LHCN-M2 (cell line): ENCODE results near the gene GBX1. TPM values are rescaled to one million over a fixed set of nuclear protein-coding genes. Genes with fewer than 3 reads are reported as not detected.
A peak's percentile ranks its signal among the peaks of the same experiment; 100 is the strongest.

Experiments
- DNase-seq: peaks from one replicate; pipeline ENCODE4 v3.0.0-alpha.2; 2012; ENCODE audit warnings: low read depth
- total RNA-seq: library from RNA; depleted of rRNA; stranded (reverse); fragments of >200 nt; gene quantifications from 2 replicates; pipeline ENCODE4 v1.2.3, GENCODE V29; 2014

The GBX1 gene
- total RNA-seq, 1 experiment from 2014 or later = not detected

DNA sequence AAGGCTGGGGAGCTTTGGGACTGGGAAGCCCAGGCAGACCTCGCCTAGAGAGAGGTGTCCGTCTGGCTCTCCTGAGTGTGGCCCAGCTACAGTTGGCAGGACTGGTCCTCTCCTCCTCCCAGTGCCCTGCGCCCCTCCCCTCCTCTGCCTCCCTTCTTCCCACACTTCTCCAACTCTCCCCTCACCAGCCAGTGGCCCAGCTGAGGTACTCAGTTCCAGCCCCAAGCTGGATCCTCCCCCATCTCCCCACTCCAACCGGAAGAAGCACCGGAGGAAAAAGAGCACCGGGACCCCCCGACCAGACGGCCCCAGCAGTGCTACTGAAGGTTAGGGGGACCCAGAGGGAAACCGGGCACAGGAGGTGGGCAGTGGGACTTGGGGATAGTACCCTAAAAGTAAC lies 27.7 kb downstream of the GBX1 start:
- DNase-seq = no peak

DNA sequence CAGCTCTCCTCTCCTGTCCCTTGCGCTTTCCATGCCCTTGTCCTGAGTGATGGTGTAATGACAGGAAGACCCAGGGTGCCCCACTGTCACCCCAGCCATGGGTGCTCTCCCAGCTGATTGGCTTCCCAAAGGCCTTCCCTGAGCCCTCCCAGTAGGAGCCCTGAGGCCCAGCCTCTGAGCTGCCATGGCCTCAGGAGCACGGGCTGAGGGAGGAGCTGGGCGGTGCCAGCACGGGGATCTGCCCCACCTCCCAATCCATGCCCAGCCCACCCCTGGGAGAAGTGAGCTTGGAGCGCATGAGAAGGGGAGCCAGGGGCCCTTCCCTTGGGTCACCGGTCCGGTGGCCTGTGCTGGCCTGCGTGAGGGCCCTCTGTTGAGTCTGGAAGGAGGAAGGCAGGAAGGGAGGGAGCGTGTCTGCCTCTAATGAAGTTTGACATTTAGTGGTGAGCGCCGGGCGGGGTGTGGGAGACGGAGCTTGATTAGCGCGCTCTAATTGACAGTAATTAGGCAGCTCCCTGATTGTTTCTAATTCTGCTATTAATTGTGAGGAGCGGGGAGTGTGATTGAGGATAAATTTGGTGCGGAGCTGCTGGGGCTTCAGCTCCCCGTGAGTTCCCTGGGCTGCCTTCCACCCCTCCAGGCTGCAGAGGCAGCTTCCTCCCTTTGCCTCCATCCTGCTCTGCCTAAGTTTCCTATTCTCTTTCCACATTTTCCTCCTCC lies 28.3 kb downstream of the GBX1 start:
- no peak for DNase-seq

DNA sequence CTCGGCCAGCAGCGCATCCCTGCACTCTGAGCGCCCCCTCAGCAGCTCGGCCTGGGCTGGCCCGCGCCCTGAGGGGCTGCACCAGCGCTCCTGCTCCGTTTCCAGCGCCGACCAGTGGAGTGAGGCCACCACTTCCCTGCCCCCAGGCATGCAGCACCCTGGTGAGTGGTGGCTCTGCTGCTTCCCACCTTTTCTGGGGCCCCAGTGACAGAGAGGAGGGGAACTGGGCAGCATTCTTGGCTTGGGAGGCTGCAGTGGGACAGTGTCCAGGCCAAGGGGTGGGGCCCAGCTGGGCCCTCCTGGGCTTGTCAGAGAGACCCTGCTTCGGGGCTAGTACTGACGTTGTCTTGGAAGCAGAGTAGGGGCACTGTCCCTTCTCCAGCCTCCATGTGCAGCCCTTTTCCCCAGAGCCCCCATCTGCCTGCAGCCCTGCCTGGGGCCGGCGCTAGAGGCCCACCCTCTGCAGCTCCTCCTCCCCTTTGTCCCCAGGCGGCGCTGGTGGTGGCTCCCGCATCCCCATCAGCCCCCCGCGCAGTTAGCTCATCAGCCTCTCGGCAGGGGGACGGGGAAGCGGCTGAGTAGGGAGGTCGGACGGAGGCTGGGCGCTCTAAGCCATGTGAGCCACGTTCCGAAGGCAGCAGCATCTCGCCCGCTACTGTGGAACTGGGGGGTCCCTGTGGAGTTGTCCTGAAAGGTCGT lies 29.2 kb downstream of the GBX1 start:
- DNase-seq = no peak

DNA sequence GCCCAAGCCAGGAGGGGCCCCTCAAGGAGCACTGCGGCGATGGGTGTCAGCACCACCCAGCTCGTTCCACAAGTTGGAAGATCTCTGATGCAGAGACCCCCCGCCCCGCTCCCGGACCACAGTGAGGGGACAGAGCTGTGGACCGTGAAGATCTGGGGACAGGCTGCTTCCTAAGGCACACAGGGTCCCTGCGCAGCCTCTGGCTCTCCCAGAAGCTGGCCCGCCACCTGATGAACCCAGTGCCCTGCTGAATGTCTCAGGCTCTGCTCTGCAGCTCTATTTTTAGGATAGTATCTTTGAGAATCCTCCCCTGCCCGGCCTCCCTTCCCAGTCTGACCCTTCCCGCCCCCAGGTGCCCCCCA lies 29.7 kb downstream of the GBX1 start:
- DNase-seq = no peak

DNA sequence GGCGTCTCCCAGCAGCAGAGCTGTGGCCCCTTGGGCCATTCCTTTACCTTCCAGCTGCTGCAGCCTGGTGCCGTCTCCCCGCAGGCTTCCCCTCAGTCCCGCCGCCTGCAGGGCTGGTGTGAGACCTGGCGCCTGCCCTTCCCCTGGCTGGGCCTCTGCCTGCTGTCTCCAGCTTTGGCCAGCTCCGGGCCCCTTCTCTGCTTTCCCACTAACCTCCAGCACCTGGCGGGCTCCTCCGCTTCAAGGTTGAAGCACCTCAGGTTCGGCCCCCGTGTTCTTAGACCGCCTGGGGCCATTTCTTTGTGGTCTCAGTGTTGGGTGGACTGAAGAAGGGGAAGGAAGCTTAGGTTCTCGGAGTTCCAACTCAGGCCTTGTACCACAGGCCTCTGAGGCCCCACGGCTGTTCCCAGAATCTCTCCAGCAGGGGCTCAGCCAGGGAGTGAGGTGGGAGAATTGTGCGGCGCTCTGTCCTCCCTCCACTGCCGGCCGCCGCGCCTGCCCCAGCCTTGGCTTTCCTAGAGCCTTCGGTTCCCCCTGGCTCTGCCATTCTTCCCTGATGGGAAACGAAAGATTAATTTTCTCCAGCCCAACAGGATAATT lies 30.3 kb downstream of the GBX1 start:
- DNase-seq = no peak

DNA sequence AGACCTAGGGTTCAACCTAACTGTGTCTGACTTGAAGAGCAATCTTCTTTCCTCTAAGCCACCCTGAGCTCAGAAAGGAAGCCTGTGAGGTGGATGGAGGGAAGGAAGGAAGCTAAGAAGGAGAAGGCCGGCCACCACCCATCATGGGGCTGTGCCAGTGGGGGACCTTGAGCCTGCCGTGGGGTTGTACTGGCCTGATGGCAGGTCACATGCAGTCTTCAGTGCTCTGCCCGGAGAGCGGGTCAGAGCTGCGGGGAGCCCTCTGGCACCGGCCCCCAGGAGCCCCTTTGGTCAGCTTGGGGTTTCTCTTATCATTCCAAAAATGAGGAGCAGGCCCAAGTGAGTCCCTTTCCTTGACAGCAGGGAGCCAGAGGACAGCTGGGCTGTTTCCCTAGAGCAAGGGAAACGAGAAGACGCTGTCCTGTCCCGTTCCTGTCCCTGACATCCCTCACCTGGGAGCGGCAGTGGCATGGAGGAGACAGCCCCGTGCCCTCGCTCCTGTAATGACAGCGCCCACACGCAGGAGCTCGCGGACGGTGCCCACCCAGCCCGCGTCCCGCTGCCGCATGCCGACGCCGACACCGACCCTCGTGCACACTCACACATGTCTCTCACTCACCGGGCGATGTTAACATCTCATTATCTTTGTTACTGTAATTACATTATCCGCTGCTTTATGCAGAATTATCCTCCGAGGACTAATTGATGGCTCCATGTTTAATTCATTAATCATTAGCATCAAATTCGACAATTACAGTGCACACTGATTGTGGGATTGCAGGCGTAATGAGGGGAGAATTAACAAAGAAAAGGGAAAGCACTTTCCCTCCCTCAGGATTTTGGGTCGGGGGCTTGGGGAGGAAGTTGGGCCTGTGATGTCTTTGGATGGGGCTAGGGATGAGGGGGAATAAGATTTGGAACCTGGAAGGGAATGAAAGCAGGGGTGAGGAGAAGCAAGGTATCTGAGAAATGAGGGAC lies 31.3 kb downstream of the GBX1 start:
- no peak for DNase-seq

DNA sequence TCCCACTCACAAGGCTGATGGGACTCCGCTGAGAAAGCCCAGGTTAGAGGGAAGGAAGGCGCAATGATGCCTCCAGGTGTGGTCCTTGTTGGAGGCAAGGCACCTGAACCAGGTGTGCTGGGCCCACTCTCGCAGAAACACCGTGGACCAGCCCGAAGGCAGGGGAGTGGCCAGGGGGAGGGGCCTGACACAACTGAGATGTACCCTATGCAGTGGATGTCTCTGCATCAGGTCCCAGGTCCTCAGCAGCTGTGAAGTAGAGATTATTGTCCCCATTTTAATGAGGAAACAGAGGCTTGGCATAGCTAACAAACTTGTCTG lies 32.0 kb downstream of the GBX1 start:
- DNase-seq = no peak

DNA sequence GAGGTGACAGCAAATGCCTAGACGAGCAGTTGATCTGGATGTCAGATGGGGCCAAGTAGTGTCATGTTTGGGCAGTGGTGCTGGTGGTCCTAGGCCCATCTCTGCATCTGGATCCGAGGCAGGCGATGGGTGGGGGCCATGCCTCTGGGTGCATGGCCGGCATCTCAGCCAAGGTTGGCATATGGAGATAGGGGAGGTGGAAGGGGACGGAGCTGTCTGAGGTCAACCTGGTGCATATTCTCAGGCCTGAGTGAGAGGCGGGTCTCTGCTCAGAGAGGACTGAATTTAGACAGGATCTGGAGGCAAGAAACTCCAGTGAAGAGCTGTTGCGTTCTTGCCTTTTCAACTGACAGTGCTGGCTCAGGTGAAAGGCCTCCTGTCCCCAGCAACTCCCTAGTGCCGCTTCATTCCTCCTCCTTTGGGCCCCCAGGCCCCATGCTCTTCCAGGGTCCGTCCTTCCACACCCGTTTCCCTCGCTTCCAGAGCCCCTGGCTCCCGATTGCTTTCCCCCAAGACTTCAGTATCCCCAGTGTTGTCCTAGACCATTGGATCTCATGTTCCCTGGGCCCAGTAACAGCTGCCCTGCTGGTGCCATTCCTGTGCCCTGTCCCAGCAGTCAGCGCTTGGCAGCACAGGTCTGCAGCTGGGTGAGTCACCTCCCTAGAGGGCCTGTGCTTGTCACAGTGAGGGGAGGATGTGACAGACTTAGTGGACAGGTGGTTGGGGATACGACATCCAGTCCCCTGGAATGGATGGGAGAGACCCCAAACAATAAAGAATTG lies 32.6 kb downstream of the GBX1 start:
- no peak for DNase-seq

DNA sequence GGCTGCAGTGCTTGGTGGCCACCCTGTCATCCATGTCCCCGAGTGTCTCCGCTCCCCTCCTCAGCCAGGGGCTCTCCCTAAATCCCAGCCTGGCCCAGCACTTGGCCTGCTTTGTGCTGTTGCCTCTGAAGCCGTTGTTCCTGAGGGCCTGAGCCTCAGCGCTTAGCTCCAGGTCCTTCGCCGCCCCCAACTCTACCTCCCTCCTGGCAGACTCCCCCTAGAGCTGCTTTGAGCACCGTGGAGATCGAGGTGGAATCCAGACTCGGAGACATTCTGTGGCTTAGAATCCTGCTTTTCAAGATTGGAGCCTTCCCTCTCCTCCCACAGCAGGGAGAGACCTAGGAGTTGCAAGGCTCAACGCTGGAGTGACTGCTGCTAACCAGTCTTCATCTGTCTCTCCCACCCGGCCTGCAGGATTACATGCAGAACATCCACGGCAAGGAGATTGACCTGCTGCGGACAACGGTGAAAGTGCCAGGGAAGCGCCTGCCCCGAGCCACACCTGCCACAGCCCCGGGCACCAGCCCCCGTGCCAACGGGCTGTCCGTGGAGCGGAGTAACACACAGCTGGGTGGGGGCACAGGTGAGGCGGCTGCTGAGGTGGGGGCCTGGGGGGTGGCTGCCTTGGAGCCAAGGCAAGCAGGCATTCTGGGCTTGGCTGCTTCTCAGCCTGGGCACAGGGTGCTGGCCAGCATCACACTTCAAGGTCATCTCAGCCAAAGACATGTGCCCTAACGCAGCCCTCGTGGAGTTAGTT lies 33.3 kb downstream of the GBX1 start:
- no peak for DNase-seq

DNA sequence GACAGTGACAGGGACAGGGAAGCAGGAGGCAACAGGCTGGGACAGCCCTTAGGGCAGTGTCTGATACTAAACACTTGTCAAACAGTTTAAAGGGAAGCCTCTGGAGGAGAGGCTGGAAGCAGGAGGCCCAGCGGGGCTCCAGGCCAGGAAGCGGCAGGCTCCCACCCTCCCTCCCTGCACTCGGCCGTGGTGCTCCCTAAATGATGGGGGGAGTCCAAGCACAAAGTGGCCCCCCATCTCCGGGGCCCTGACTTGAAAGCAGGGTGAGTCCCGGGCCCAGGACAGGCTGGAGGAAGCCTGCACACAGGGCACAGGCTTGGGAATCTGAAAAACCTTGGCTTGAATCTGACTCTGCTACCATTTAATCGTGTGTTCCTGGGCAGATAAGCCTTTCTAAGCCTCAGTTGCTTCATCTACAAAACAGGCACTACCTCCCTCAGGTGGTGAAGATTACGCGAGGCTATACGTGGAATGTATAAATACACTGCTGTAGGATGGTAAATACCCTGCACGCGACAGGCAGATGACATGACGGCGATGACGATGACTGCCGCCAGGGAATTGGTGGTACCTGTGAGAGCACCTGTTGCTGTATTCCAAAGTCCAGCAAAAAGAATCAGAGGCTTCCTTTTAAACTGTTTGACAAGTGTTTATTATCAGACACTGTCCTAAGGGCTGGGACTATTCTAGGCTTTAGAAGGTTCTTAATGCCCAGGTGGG lies 34.1 kb downstream of the GBX1 start:
- DNase-seq = no peak

DNA sequence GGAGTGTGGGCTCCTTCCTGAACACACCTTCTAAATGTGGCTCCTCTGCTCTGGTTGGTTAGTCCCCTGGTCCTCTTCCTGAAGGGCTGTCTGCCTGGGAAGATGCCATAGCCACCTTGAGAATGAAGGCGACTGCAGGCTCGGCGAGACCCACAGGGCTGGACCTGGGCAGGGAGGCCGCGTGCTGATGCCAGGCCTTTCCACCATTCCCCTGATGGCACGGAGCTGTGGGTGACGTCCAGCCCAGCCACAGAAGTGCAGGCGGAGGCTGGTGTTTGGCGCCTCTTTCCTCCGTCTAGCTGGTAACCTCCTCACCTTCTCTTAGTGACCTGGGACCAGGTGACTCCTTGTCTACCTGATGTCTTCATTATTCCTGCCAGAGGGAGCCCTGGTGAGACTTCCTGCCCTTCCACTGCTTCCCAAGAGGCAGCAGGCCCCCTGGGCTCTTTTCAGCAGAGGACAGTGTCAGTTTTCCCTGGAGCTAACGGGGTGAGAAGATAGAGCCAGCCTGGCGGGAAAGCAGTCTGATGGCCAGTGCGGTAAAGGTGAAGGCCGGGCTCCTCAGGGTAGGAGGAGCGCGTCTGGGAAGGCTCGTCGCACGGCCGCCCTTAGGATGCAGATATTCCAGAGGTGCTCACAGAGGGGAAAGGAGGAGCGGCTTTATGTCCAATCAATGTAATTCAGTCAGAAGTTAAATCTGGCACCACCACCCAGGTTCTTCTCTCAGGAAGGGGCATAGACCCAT lies 34.9 kb downstream of the GBX1 start:
- no peak for DNase-seq

DNA sequence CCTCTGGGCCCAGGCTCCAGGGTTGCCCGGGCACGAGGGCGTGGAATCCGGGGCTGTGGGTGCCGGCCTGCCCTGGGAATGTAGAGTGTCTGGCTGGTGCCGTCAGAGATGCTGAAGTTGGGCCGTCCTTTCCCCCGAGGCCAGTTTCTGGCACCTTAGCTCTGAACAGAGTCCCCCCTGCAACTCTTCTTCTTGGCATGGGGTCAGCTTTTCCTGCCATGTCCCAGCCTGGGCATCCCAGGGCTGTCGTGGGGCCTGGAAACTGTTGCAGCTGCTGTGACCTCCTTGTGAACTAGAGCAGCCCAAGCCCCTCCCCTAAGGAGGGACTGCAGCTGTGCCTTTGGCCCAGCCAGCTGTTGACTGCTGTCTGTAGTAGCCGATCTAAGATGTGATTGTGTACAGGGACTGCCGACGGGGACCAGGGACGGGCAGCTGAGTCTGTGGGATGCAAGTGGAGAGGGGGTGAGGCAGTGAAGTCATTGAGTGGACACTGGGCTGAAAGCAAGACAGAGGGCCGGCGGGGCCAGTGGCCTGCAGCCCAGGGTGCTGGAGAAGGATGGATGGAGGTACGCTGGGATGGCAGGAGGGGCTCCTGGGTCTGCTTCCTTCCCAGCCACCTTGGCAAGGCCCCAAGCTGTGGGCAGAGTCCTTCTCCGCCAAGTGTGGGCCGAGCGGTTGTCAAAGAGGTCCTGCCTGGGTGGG lies 35.8 kb downstream of the GBX1 start:
- DNase-seq = peak; percentile 83

DNA sequence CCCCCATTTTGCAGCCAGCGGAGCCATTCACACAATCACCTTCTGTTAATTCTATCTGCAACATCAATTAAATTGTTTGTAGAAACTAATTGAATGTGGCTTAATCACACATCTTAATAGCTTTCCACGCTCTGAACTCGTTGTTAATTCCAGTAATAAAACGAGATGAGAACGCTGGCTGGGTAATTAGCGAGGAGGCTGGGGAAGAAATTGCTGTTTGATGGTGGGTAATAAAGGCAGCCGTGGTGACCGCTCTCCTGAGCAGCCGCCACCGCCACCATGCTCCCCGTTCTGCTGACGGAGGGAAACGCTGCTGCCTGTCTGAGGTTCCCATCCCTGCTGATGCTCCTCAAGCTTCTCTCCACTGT lies 36.3 kb downstream of the GBX1 start:
- no peak for DNase-seq

DNA sequence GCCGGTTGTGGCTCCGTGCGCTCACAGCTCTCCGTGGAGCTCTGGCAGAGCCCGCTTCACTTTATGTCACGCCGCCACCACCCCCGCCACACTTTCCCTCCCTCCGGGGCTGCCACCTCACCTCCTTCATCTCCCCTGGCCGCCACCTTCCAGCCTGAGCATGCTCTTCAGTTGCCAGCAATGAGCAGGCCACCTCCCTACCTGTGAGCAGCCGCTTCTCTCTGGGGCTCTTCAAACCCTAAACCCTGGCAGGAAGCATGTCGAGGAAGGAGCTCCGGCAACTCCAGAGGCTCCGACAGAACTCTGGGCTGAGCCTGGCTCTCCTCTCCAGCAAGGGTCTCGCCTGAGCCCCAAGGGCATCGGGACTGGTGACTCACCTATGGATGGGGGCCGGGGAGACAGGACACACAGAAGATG lies 36.7 kb downstream of the GBX1 start:
- DNase-seq = no peak

DNA sequence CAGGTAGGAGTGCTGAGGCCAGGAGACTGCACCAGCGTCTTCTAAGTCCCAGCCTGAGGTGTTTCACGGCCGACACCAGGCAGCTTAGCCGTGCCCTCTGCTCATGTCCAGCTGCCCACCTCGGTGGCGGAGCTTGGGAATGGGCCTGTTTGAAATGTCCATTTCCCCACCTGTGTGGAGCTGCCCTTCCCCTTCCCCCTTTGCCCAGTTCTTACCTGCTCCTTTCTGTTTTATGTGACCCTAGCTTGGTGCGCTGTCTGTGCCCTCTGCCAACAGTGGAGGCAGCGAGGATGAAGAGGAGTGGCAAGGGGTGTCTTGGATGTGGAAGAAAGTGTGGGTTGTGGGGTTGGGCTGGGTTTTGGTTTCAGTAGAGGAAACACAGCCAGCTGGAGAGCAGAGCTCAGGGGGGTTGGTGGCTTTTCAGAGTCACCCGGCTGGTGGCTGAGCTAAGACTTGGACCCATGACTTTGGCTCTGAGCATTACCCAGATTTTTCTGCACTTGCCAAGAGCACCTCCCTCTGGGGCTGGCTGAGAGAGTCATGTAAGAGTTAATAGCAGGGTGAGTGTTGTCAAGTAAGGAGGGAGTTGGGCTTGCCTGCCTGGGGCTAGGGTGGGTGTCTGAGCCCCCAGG lies 37.4 kb downstream of the GBX1 start:
- DNase-seq = no peak

DNA sequence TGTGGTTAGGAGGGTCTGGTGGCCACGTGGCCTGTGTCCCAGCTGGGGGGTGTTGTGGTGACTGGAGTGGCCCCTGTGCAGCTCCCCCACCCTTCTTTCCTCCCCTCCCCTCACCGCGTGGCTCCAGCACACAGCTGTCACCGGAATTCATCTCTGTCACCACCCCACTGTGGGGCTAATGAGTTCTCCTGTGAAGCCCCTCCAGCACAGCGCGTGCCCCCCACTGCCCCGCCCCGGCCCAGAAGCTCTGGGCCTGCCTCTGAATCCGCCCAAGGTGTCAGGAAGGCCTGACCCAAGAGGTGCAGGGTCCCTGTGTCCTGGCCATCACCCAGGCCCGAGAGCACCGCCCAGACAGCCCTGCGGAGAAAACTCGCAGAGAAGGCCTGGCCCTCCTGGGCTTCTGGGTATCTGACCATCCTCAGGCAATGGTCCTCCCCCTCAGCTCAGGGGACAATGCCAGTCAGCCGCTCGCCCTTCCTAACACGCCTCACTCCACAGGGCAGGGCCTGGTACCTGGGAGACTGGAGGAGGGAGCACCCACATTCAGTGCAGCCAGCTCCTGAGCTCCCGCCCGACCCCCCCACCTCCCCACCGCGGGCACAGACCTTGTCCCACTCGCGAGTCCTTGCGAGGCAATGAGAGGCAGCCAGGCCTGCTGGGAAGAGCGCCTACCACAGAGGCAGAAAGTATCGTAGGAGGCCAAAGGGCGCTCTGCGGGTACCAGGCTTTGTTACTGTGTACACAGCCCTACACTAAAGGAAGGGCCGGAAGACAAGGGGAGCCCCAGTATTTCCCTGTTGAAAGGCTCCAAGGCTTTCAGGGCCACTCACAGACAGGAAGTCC lies 38.2 kb downstream of the GBX1 start:
- no peak for DNase-seq

DNA sequence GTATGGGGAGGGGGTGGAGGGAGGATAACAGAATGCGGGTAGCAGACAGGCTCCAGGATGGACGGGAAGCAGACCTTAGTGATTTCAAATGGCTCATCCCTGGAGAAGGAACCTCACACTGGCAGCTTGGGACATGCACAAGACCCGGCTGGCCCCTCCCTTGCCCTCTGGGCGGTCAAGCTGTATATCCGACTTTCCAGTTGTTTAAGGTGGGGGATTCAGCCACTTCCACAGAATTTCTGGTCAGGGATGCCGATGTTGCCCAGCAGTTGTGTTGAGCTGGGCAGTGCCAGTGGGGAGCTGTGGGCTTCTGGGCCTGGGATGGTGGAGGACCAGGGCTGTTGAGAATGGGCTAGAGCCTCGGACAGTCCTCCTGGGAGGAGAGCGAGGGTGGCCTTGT lies 38.8 kb downstream of the GBX1 start:
- no peak for DNase-seq
